Cardiac septum (tissue), 1 donor: ENCODE measurements around the gene BRDT. TPM values are rescaled to one million over a fixed set of nuclear protein-coding genes. Genes with fewer than 3 reads are reported as not detected.

Source experiments
- DNase-seq: peaks from one replicate; pipeline ENCODE4 v3.0.0-alpha.2; 2020; ENCODE audit warnings: low spot score
- intact Hi-C: fragments of 100-400 bp; cut with DNase I; formaldehyde crosslinking; loops from one replicate; pipeline ENCODE4 v1.14.0; 2022
- total RNA-seq: library from RNA; stranded (reverse); fragmentation: NEBNext Ultra II Directional; extraction: Animal tissue kit (Norgen Biotek cat#: 25700); gene quantifications from one replicate; pipeline ENCODE4 v1.2.1, GENCODE V29; 2021
- donor health status: DM: no; HTN: no; CAD: no.

Gene BRDT
- total RNA-seq, 1 donor from 2014 or later: not detected

DNA sequence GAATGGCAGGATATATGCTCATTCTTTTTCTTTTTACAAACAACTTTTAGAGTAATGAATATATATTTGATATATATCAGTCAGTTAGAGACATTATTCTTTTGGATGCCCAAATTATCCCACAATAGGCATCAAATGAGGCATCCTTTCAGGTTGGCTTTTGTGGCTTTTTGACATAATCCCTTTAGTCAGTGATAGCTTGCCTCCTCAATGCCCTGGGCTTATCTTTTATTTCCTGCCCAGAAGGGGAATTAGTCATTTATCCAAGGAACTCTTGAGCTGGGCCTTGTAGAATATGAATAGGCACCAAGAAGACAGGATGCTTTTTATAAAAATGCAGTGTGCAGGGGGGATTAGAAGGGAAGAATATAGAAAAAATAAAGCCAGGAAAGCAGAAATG lies 102.7 kb downstream of the BRDT start:
- no peak for DNase-seq
- intact Hi-C loops: no loop called here

Other genes starting within 250 kb of the BRDT start
- gene TGFBR3, start 63.2 kb upstream of the BRDT start, total RNA-seq: 12.6 TPM
- gene EPHX4, start 80.6 kb downstream of the BRDT start, total RNA-seq: 0.22 TPM
- gene SETSIP, start 126.0 kb downstream of the BRDT start, total RNA-seq: not detected
- gene BTBD8, start 130.9 kb downstream of the BRDT start, total RNA-seq: 4.5 TPM